Stimulated activated CD8-positive, alpha-beta memory T cell treated with anti-CD3 and anti-CD28 coated beads, Interleukin-7, amount 100 ng/mL, for 24 hours (primary cell): ENCODE data around the gene MRGPRE.

Experiments
- DNase-seq: peaks from one replicate; pipeline ENCODE4 v3.0.0-alpha.2; 2020; ENCODE audit warnings: low read depth

MRGPRE gene

GRCh38 chr11:3213659-3214419, 18.4 kb downstream of the MRGPRE start:
- no peak for DNase-seq

DNA sequence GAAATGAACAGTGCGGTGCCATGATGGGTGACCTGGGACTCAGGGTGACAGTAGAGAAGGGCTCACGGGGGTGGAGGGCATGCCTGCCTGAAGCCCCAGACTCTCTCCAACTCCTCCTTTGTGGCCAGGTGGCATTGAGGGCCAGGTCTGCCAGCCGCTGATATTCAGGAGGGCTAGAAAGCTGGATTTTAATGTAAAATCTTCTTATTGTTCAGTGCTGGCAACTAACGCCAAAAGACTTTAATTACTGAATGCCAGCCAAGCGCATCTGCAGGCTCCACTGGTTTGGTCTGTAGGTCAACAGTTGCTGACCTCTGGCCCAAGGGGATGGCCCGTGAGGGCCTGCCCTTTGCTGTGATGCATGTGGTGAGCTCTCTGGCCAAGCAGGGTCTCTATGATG, 23.9 kb downstream of the MRGPRE start:
- DNase-seq = no peak

DNA sequence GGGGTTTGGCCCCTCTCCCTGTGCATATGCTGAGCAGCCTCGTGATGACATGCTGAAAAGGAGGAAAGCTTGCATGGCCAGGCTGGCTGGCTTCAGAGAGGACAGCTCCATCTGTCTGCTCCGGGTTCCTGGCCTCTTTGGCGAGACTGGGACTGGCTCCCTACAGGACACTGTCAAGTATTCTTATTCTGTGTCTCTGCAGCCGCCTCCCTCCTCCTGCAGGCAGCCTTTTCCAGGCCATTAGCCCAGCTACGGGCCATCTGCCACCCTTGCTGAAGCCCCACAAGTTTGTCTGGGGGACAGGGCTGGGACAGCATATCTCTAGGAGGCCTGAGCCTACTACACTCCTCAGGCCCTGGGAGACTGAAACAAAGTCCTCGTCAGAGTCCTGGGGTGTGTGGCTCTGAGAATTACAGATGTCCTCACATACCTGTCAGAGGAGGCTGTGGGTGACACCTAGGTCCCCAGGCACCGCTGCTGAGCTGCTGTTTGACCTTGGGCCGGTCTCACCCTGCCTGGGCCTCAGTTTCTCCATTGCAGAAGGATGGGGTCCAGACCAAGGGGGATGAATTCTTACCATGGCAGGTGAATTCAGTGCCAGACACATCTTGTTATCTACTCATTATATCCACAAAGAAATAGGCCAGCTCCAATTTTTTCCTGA, 24.6 kb downstream of the MRGPRE start:
- no peak for DNase-seq

GRCh38 chr11:3206922-3207204, 25.4 kb downstream of the MRGPRE start:
- no peak for DNase-seq

DNA sequence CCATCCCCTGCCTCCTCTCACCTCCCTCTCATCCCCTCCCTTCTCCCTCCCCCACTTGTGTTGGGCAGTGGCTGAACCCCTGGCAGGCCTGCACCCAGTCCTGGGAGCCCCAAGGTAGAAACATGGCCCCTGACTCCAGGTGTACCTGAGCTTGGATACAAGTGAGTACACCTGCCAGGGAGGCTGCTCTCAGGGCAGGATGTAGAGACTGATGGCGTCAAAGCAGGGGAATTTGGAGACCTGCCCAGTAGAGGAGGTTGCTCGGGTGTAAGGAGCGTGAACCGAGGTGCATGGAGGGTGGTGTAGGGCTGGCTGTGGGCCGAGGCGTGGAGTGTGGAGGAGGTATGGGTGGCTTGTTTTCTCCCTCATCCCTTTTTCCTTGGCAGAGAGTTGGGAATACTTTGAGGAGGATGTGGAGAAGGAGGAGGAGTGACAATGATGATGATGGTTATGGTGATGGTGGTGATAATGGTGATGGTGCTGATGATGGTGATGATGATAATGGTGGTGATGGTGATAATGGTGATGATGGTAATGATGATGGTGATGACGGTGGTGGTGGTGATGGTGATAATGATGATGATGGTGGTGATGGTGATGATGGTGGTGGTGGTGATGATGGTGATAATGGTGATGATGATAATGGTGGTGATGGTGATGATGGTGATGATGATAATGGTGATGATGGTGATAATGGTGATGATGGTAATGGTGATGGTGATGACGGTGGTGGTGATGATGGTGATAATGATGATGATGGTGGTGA, 25.9 kb downstream of the MRGPRE start:
- no peak for DNase-seq

DNA sequence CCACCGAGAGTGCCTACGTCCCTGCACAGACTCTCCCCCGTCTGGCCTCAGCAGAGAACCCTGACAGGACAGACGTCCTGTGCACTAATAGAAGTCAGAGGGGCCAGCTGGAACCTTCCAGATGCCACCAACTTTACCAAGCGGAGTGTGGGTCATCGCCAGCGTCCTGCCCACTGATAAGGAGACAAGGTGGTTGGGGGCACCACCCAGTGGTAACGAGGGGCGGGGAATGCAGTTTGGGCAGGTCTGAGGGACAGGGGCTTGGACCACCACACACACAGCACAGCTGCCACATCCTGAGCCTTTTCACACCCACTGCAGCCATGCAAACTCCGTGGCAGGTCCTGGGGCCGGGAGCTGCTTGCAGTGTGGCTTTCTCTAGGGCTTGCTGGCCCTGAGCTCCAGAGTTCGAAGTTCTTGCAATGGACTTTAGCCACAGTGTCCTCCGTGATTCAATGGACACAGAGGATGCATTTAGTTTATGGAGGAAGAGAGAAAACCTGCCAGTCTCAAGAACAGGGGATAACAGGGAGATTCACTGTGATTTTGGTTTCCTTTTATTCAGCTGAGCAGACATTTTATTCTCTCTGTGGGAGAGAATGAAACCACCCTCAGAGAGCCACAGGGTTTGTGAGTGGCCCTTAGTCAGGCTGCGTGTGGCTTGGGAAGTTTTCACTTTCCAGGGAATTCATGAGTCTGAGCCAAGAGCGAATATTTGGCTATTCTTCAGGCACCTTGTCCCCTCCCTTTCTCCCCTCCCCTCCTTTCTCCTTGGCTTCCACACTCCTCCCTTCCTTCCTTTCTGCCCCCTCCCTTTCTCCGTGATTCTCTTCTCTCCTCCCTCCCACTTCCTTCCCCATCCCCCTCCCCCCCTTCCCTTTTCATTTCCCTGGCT, 26.7 kb downstream of the MRGPRE start:
- no peak for DNase-seq

- no peak for DNase-seq
Observed at GRCh38 chr11:3204141-3205015, 27.8 kb downstream of the MRGPRE start.

GRCh38 chr11:3203221-3204043, 28.8 kb downstream of the MRGPRE start:
- DNase-seq = no peak

- DNase-seq = no peak
Observed at GRCh38 chr11:3202759-3203158, 29.5 kb downstream of the MRGPRE start.

- DNase-seq = no peak
Observed at GRCh38 chr11:3202305-3202704, 29.9 kb downstream of the MRGPRE start.

- no peak for DNase-seq
Observed at GRCh38 chr11:3201677-3202181, 30.5 kb downstream of the MRGPRE start.

DNA sequence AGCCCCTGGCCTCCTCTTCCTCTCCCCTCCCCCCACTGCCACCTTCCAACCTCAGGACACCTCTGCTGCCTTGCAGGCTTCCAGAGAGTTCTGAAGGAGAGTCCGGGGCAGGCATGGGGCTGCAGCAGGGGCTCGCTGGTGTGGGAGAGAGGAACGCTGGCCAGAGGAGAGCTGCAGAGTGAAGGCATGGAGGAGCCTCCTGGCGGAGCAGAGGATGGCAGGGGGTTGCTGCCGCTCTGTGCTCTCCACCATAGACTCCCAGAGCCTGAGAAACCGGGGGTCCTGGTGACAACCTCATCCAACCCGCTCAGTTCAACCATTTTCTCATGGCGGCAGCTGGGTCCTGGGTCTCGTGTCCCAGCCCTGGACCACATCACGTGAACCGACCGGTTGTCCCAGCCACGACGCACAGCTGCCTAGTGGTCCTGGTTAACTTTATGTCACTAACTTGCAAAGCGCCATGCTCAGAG, 31.1 kb downstream of the MRGPRE start:
- DNase-seq = no peak

DNA sequence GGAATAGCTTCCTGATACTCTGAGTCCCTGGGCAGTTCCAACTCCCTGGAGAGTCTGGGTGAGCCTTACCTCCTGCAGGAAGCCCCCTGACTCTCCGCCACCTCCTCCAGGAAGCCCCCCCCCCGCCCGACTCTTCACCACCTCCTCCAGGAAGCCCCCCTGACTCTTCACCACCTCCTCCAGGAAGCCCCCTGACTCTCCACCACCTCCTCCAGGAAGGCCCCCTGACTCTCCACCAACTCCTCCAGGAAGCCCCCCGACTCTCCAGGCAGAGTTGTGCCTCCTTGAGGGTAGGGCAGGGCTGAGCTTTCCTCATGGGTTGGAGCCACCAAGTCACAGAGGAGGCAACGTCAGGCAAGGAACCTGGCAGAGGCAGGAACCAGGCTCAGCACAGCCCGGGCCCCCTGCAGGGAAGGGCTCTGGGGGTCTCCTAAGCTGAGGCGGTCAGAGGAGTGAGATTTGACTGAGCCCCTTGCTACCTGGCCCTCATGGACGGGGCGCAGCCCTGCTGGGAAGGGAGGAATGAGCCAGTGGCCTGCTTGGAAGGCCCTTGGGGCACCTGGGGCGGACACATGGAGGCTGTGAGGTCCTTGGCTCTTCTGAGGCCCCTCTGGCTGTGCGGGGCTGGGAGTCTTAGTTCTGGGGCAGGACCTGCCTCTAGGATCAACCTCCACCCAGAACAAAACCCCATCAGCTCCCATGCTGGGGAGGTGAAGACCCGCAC, 31.7 kb downstream of the MRGPRE start:
- no peak for DNase-seq

DNA sequence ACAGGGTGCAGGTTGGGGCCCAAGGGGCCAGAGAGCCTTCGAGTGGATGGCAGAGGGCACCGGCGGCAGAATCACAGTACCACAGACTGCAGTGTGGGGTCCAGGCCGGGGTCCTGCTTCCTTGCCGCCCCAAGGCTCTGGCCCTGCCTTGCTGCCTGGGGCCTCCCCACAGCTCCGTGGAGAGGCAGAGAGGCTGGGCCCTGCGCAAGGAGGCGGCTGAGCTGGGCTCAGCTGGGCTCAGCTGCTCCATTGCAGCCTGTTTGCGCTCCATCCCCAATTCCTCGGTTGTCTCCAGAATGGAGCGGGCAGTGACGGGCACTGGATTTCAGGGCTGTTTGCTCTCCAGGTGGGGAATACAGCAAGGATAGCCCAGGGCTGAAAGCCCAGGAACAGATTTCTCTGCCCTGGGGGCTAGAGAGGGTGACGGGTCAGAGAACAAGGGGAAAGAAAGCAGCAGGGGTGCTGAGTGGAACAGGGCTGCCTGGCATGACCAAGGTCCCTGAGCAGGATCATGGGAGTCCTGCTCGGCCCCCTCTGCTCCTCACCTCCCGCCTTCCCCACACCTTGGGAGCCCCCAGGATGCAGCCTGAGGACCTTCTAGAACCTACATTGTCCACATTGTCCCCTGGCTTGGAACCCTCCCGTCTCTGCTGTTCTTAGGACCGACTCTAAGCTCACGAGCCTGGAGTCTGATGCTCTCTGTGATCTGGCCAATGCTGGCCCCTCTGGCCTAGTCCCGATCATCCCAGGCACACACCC, 32.5 kb downstream of the MRGPRE start:
- no peak for DNase-seq

- no peak for DNase-seq
Observed at GRCh38 chr11:3198815-3199214, 33.4 kb downstream of the MRGPRE start.

DNA sequence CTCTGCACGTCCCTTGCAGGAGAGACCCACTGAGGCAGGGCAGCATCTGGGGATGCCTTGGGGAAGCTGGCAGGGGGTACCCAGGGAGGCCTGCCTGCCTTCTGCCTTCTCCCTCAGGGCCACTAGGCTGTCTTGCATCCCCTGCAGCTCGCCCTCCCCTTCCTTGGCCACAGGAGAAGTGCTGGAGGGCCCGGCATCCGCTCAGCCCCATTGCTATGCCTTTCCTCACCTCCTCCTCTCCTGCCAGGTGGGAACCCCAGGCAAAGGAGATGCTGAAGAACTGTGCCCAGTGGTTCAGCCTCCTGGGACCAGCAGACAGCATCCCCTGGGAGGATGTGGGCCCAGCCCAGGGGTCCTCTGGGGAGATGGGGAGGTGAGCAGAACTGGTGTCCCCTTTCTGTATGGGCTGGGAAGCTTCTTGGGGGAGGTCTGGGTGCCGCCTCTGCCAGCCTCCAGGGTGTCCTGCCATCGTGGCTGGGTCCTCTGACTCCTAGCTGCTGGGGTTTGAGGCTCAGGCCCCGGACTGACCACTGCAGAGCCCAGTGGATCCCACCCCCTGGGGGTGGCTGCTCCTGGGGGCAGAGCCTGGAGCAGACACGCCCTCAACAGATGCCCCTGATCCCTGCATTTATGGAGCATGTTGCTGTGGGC, 34.2 kb downstream of the MRGPRE start:
- no peak for DNase-seq

GRCh38 chr11:3197044-3197695, 35.0 kb downstream of the MRGPRE start:
- DNase-seq = no peak
